SH-SY5Y (cell line): ENCODE measurements around the gene OLAH.

Experiments used
- GATA2 ChIP-seq: IDR thresholded peaks from 2 replicates; pipeline ENCODE4 v1.6.1; 2011; ENCODE audit warnings: mild to moderate bottlenecking, low read depth, low read length
- GATA3 ChIP-seq: IDR thresholded peaks from 2 replicates; pipeline ENCODE4 v1.6.1; 2011; ENCODE audit warnings: low read depth, mild to moderate bottlenecking, low read length, moderate library complexity

GRCh38 chr10:15112657-15113056, 68.9 kb downstream of the OLAH start:
- TF ChIP-seq GATA3 (no peak), GATA2 (no peak)
